ENCODE results near the gene CPA4. TPM values are rescaled to one million over a fixed set of nuclear protein-coding genes. Genes with fewer than 3 reads are reported as not detected.

The CPA4 gene
- total RNA-seq, 4 donors from 2014 or later: 0.22 to 0.51 TPM; not detected in 2

DNA sequence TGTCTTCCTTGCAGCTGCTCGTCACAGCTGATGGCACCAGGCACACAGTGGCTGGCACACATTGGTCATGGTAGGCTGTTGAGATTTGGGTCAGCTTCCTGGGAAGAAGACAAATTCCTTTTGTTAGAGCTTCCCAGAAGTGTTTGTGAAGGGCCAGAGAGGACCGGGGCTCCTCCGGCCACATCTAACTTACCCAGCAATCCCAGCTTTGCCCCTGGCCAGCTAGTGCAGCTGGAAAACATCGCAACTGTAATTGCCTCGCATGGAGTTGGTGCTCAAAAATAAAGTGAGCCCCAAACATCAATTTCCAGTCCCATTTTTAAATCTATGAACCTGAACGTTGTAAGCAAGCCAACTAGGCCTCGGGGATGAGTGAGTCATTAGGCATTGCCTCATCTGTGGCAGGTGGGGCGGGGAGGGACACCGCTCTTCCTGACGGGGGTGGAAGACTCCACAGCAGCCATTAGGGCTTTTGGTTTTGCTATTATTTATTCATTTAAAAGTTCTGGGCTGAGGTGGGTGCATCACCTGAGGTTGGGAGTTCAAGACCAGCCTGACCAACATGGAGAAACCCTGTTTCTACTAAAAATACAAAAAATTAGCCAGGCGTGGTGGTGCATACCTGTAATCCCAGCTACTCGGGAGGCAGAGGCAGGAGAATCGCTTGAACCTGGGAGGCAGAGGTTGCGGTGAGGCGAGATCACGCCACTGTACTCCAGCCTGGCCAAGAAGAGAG, 64.1 kb downstream of the CPA4 start:
- TF ChIP-seq, protein P1, sequence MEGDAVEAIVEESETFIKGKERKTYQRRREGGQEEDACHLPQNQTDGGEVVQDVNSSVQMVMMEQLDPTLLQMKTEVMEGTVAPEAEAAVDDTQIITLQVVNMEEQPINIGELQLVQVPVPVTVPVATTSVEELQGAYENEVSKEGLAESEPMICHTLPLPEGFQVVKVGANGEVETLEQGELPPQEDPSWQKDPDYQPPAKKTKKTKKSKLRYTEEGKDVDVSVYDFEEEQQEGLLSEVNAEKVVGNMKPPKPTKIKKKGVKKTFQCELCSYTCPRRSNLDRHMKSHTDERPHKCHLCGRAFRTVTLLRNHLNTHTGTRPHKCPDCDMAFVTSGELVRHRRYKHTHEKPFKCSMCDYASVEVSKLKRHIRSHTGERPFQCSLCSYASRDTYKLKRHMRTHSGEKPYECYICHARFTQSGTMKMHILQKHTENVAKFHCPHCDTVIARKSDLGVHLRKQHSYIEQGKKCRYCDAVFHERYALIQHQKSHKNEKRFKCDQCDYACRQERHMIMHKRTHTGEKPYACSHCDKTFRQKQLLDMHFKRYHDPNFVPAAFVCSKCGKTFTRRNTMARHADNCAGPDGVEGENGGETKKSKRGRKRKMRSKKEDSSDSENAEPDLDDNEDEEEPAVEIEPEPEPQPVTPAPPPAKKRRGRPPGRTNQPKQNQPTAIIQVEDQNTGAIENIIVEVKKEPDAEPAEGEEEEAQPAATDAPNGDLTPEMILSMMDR (IDR thresholded peaks at IDR 0.05; ENCODE audit: low read depth): no peak

DNA sequence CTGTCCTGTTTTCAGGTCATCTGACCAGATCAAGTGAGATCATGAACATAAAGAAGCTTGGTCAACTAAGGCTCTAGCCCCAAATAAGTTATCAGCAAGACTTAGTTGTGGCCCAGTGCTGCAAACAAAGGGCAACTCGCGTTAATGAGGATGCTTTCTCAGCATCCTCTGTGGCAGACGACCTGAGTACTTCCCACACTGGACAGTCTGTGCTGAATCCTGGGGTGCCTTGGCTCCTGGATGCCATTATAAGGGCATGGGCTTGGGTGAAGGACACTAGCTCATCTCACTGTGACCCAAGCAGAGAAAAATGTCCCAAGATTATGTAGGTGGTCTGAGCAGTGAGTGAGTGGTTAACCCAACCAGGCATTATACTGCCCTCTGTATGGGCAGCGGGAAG, 65.5 kb downstream of the CPA4 start:
- TF ChIP-seq, protein P1 (IDR thresholded peaks at IDR 0.05; ENCODE audit: low read depth): no peak

DNA sequence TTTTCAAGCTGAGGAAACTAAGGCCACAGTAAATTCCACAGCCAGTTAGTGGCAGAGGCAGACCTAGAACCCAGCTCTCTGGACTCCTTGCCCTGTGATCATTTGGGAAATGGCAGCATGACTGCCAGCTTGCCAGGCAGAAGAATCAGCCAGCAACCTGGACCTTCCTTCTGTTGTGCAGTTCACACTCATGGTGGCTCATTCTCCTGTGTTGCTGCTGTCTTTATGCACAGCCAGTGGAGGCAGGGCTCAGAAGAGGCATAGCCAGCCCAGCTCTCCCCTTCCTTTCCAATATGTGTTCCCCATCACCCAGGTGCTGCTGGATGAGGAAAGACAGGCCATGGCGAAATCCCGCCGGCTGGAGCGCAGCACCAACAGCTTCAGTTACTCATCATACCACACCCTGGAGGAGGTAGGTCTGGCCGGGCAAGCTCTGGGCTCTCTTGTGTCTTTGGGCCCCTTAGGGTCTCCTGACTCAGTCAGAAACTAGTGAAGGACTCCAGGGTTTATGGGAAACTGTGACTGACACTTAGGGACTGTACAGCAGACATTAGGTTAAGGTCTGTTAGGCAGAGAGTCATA, 66.4 kb downstream of the CPA4 start:
- TF ChIP-seq, protein P1 (IDR thresholded peaks at IDR 0.05; ENCODE audit: low read depth): no peak

DNA sequence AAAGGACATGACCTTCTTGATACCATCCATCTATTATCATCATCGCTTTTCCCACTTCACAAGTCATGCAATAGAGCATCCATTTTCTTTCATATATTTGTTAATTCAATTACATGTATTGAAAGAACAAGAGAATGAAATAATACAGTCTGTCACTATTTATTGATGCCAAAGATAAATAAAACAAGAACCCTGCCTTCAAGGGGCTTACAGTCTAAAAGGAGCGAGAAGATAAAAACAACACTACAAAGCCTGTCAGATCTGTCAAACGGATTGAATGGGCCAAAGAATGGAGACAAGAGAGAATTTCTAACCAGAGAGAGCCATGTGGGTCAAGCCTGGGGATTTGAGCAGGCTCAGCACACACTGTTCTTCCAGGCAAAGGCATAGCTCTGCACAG, 67.6 kb downstream of the CPA4 start:
- TF ChIP-seq, protein P1 (IDR thresholded peaks at IDR 0.05; ENCODE audit: low read depth): no peak

DNA sequence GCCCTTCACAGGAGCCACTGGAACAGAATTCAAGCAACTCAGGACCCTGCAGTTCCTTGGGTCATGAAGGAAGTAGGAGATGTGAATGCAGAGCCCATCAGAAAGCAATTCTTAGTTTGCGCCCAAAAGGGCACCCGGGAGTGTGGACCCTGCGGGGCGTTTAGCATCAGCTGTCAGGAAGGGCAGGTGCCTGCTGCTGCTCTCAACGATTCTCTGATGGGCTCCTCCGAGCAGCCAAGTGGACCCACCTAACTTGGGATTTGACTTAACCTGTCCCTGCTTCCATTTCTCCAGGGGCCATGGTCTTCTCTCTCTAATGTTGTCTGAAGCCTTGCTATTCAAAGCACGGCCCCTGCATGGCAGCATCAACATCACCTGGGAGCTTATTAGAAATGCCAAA, 68.7 kb downstream of the CPA4 start:
- TF ChIP-seq, protein P1 (IDR thresholded peaks at IDR 0.05; ENCODE audit: low read depth): no peak

DNA sequence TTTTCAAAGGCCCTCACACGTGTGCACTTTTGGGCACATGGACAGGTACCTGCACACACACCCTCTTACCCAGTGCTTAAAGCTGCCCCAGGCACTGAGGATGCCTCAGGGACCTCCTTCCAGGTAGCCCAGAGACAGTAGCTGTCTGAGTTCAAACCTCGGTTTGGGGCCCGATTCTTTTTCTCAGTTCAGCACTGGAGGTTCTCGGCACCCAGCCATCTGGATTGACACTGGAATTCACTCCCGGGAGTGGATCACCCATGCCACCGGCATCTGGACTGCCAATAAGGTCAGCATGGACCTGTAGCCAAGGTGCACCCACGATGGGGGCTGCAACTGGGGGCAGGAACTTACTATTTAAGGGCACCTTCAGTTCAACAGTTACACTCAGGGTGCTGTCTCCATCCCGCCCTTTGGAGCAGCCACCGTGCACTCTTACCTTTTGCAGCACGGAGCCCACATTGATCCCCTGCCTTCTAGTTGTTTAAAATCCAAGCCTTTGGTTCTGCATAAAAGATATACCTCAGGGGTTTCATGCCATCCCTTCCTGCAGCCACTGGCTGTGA, 69.4 kb downstream of the CPA4 start:
- TF ChIP-seq, protein P1 (IDR thresholded peaks at IDR 0.05; ENCODE audit: low read depth): no peak

DNA sequence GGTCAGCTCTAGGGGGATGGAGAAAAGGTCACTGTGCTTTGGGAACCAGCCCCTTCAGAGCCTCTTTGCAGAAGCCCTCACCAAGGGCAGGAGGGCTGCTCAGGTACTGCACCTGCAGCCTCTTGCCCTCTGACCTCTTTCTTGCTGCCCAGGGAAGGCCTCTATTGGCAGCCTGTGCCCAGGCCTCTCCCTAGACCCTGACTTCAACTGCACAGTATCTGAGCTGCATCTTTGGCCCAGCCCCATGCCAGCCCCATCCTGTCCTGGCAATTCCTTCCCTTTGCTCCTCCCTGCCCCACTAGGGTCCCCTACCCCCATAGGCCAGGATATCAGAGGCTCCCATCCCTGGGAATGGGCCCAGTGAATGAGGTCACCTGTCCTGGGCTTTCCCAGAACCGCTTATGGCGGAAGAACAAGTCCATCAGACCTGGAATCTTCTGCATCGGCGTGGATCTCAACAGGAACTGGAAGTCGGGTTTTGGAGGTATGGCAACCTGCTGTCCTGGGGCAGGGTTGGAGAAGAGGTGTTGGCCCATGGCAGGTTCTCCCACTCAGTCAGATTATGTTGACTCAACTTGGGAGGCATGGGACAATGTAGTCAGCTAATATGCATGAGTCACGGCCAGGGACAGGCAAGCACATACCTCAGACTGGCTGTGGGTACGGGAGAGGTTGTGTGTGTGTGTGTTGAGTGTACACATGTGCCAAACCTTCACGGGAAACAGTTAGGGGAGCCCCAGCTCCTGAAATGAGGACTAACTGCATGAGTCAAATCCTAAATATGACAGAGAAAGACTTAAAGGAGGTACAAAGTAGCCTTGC, 70.3 kb downstream of the CPA4 start:
- TF ChIP-seq, protein P1 (IDR thresholded peaks at IDR 0.05; ENCODE audit: low read depth): no peak

Measured in subcutaneous adipose tissue (tissue), 4 donors.